GM19467 (cell line): Measurements from ENCODE around the gene WNK2.
"Not testable (repeated sequence)": the region's sequence is repeated elsewhere in the genome, so short reads cannot be mapped to it uniquely, and the experiment has no call there.

Experiments used
- ATAC-seq: cut with Tn5 transposase; IDR thresholded peaks from one replicate; pipeline ENCODE4 v1.9.1; 2021; ENCODE audit warnings: mild to moderate bottlenecking, moderate library complexity; ENCODE audit not compliant: unreplicated experiment

The WNK2 gene

GRCh38 chr9:93183663-93184431, at the start of gene WNK2:
Gene WNK2, plus strand, starts transcription at chr9:93184139. Its CDS starts 791 bp downstream, at chr9:93184930.
- no peak for ATAC-seq

- ATAC-seq = no peak
These were observed 49.0 kb upstream of the WNK2 start for GRCh38 chr9:93134740-93135444.

- no peak for ATAC-seq
These were observed 47.9 kb upstream of the WNK2 start for GRCh38 chr9:93136011-93136440.

DNA sequence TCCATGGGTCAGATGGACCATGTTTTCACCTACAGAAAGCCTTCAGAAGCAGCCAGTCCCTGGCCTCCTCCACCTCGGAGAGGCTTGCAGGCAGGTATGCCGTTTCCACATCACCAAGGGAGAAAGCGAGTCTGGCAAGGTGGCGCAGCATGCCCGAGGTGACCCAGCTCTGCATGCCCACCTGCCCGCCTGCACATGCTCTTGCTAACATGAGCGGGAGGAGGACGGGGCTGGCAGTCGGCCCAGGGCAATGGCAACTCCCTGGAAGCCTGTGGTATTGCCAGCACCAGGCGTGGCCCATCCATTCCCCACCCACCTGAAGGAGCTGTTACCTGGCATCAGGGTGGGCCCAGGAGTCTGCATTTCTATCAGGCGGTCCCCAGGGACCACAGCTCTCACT, 46.6 kb upstream of the WNK2 start:
- ATAC-seq = no peak

- ATAC-seq = no peak
These were observed 45.7 kb upstream of the WNK2 start for GRCh38 chr9:93138171-93138764.

GRCh38 chr9:93139365-93140182, 44.4 kb upstream of the WNK2 start:
- ATAC-seq = no peak

DNA sequence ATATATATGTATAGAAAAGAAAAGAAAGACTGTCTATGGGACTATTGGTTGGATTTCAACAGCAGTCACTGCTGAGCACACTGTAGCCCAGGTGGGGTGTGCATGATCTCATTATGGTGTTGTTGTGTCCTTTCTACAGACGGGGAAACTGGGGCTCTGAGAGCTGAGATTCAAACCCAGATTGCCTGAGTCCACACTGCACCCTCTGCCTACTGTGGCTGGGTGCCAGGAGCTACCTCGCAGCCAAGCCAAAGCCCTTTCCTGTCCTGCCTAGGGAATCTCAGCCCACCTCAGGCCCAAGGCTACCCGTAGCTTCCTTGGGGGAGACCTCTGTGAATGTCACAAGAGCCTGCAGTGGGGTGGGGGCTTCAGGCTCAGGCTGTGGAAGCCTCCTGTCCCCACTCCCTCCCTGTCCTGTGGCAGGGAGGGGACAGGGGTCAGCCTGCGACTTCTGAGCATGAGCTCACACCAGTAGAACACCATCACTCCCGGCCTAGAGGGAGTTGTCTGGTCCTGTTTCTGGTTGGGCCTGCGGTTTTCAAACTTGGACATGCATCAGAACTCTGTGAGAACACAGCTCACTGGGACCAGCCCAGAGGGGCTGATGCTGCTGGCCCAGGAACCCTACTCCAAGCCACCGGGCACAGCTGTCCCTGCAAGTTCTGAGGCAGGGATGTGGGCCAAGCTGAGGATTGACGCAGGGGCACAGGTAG, 42.0 kb upstream of the WNK2 start:
- no peak for ATAC-seq

GRCh38 chr9:93143830-93144530, 40.0 kb upstream of the WNK2 start:
- no peak for ATAC-seq

DNA sequence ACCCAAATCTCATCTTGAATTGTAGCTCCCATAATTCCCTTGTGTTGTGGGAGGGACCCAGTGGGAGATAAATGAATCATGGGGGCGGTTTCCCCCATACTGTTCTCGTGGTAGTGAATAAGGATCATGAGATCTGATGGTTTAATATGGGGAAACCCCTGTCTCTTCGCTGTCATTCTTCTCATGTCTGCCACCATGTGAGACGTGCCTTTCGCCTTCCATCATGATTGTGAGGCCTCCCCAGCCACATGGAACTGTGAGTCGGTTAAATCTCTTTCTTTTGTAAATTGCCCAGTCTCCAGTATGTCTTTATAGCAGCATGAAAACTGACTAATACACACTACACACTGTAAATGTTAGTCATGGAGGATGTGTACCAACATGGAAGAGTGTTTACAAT, 37.2 kb upstream of the WNK2 start:
- ATAC-seq = not testable (repeated sequence)

GRCh38 chr9:93147632-93148031, 36.3 kb upstream of the WNK2 start:
- ATAC-seq = no peak

DNA sequence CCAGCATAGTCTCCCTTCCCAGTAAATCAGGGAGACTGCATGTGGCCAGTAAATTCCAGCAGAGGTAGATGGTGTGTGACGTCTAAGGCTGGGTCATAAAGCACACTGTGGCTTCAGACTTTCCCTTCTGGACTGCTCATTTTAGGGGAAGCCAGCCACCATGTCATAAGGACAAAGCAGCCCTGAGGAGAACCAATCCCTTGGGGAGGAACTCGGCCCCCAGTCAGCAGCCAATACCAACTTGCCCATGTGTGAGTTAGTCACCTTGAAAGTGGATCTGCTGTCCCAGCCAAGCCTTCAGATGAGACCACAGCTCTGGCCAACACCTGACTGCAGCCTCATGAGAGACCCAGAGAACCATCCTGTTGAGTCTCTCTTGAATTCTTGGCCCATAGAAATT, 35.2 kb upstream of the WNK2 start:
- no peak for ATAC-seq

- ATAC-seq = no peak
These were observed 34.6 kb upstream of the WNK2 start for GRCh38 chr9:93149361-93149760.

DNA sequence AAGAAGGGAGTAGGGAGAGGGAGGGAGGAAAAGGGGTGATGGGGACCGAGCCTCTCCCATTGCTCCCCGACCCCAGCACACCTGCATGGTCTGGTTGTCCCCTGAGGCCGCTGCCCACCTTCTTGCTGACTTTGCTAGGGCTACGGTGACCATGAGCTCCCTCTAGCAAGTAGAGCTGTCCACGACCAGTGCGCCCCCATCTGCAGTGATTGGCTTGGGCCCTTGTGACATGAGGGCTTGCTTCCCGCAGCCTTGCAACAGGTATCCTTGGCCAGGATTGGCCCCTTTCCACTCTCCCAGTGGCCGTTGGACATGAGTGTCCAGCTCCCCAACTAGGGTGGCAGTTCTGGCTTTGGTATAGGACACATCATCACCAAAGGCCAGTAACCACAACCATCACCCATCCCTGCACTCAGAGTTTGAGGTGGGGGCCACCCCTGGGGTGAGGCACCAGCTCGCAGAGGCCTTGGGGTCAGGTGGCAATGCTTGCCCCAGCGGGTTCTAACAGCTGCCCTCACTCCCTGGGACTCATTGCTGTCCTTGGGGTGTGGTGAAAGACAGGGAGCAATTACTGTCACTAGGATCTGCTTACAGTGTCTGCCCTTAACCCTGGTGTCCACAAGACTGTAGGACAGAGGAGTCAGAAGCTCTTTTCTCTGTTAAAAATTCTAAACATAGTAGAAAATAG, 32.7 kb upstream of the WNK2 start:
- no peak for ATAC-seq

DNA sequence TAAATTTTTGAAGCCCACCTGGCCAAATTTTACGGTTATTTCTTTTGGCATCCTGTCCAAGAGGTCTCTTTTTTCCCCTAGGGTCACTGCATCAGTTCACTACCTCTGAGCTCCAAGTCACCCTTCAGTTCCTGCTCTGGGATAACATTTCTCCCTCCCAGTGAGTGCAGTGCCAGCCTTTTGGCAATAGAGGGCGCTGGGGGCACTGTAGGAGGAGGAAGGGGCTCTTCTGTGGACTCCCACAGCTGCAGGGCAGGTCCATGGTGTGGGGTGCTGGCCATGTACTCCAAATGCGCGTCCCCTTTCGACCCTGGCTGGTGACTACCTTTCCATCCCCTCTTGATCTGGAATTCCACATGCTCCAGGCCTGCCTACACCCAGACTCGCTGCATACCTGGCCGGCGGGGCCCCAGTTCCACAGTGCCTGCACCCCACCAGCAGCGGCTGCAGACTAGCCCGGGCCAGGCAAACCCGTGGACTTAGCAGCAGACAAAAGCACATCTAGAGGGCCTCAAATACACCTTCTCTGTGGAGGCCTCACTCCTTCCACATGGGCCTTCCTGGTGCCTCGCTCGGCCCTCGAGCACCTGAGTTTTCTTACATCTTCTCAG, 29.5 kb upstream of the WNK2 start:
- ATAC-seq = no peak

- no peak for ATAC-seq
These were observed 28.0 kb upstream of the WNK2 start for GRCh38 chr9:93155716-93156474.

GRCh38 chr9:93156475-93157008, 27.4 kb upstream of the WNK2 start:
- peak; percentile 50 for ATAC-seq

GRCh38 chr9:93159601-93160471, 24.1 kb upstream of the WNK2 start:
- ATAC-seq = peak; percentile 95
